GM21515 (cell line): ENCODE results near the gene PIN1.

Source experiments
- ATAC-seq: cut with Tn5 transposase; IDR thresholded peaks from one replicate; pipeline ENCODE4 v1.9.1; 2021; ENCODE audit not compliant: unreplicated experiment

Gene PIN1

DNA sequence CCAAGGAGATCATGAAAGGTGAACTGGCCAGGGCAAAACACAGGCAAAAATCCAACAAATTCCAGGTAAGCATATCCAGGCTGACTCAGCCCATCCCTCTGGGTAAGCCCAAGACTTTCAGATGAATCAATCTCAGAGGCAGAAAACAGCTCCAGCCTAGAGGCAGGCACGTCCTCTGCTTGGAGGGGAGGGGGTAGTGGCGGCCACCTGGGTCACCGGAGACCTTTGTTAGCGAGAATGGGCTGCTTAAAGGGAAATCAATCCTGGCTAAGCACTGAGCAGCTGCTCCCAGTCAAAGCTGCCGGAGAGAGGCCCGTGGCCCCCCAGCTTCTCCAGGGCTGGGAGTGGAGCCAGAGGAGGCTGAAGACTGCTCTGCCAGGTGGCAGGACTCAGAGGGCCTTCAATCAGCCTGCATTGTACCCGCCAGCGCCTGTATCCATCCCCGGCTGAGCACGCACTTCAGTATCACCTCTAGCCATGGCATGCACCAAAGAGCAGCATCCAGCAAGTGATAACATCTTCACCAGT is 48.2 kb downstream of the PIN1 start:
- ATAC-seq = no peak

GRCh38 chr19:9883764-9884163 is 48.6 kb downstream of the PIN1 start:
- no peak for ATAC-seq

GRCh38 chr19:9885077-9885552 is 50.0 kb downstream of the PIN1 start:
- no peak for ATAC-seq

- ATAC-seq = no peak
Measured at GRCh38 chr19:9891609-9892373, 56.7 kb downstream of the PIN1 start.
